SK-N-SH (cell line): ENCODE results near the gene RTN3. TPM values are rescaled to one million over a fixed set of nuclear protein-coding genes. Genes with fewer than 3 reads are reported as not detected.
"Not testable (repeated sequence)": the region's sequence is repeated elsewhere in the genome, so short reads cannot be mapped to it uniquely, and the experiment has no call there.

Experiments used
- CTCF ChIA-PET: fragments of 300-600, 350-600 bp; formaldehyde crosslinking; extraction: SDS; loops from one replicate; lab custom pipeline; 2021; lab: Yijun Ruan, JAX
- POLR2A ChIA-PET: fragments of 350-600 bp; sonication (Branson Sonifier 250); formaldehyde crosslinking; extraction: SDS; loops from one replicate; lab custom pipeline; 2020; ENCODE audit warnings: antibody characterized with exemption, inconsistent platforms; lab: Yijun Ruan, JAX
- DNase-seq: peaks from one replicate; pipeline ENCODE4 v3.0.0; 2012
- H2AFZ ChIP-seq: fragments of 200-600 bp; sonication (generic); 2 replicates; pipeline ENCODE4 v1.8.1; 2016; ENCODE audit warnings: antibody characterized with exemption, mild to moderate bottlenecking, low read depth
- H3F3A ChIP-seq: fragments of 200-600 bp; sonication (generic); replicated peaks from 2 replicates; pipeline ENCODE3; 2016; ENCODE audit warnings: antibody characterized with exemption, mild to moderate bottlenecking; ENCODE audit not compliant: insufficient read depth
- H3K27ac ChIP-seq, 2 experiments: fragments of 200-500 bp in 1 of 2; fragments of 200-600 bp in 1 of 2; sonication (Bioruptor generic) in 1 of 2; sonication (generic), shearing (Covaris generic) in 1 of 2; 2 replicates each; pipeline versions ENCODE4 v1.5.1 to v1.6.1; 2014 to 2016; ENCODE audit warnings: low read depth in 2 of 2, inconsistent platforms in 1 of 2, low read length in 1 of 2, mild to moderate bottlenecking in 1 of 2, mixed read lengths in 1 of 2
- H3K27me3 ChIP-seq: fragments of 200-600 bp; sonication (generic), shearing (Covaris generic); 2 replicates; pipeline ENCODE4 v1.6.1; 2016; ENCODE audit warnings: mixed run types; ENCODE audit not compliant: insufficient read depth
- H3K36me3 ChIP-seq, 2 experiments: fragments of 200-500 bp in 1 of 2; fragments of 200-600 bp in 1 of 2; sonication (Bioruptor generic) in 1 of 2; sonication (generic) in 1 of 2; replicated peaks in 1 of 2; 2 replicates each; pipeline versions ENCODE3 to v1.5.1; 2014 to 2016; ENCODE audit warnings: low read length in 1 of 2, mild to moderate bottlenecking in 1 of 2; ENCODE audit not compliant: insufficient read depth in 2 of 2, control insufficient read depth in 1 of 2
- H3K4me1 ChIP-seq, 2 experiments: fragments of 200-500 bp in 1 of 2; fragments of 200-600 bp in 1 of 2; sonication (Bioruptor generic) in 1 of 2; sonication (generic), shearing (Covaris generic) in 1 of 2; 2 replicates each; pipeline versions ENCODE4 v1.5.1 to v1.6.1; 2014 to 2016; ENCODE audit warnings: low read depth in 1 of 2, low read length in 1 of 2, mixed run types in 1 of 2; ENCODE audit not compliant: insufficient read depth in 2 of 2, control insufficient read depth in 1 of 2
- H3K4me2 ChIP-seq: fragments of 200-600 bp; sonication (generic), shearing (Covaris generic); 2 replicates; pipeline ENCODE4 v1.6.1; 2017; ENCODE audit warnings: mixed run types
- H3K4me3 ChIP-seq, 2 experiments: fragments of 200-500 bp in 1 of 2; fragments of 200-600 bp in 1 of 2; sonication (Bioruptor generic) in 1 of 2; sonication (generic), shearing (Covaris generic) in 1 of 2; 2 replicates each; pipeline versions ENCODE4 v1.5.1 to v1.8.1; 2014 to 2016; ENCODE audit warnings: low read depth in 2 of 2, inconsistent platforms in 1 of 2, low read length in 1 of 2, mild to moderate bottlenecking in 1 of 2, mixed read lengths in 1 of 2, moderate library complexity in 1 of 2
- H3K79me2 ChIP-seq: fragments of 200-600 bp; sonication (generic); 2 replicates; pipeline ENCODE4 v1.8.1; 2017; ENCODE audit warnings: mild to moderate bottlenecking; ENCODE audit not compliant: insufficient read depth
- H3K9ac ChIP-seq: fragments of 200-600 bp; sonication (generic); 2 replicates; pipeline ENCODE4 v1.6.1; 2017; ENCODE audit warnings: mixed run types
- H3K9me2 ChIP-seq: fragments of 200-600 bp; sonication (generic); 2 replicates; pipeline ENCODE4 v1.6.1; 2017; ENCODE audit warnings: mixed run types
- H3K9me3 ChIP-seq: fragments of 200-600 bp; sonication (generic); 2 replicates; pipeline ENCODE4 v1.6.1; 2017; ENCODE audit warnings: mixed run types, mild to moderate bottlenecking, moderate library complexity
- H4K20me1 ChIP-seq: fragments of 200-600 bp; sonication (generic); 2 replicates; pipeline ENCODE4 v1.6.1; 2017; ENCODE audit warnings: mild to moderate bottlenecking, mixed run types; ENCODE audit not compliant: insufficient read depth
- CTCF ChIP-seq: fragments of 200-600 bp; sonication (generic); IDR thresholded peaks from 2 replicates; pipeline ENCODE4 v1.6.1; 2017; ENCODE audit warnings: antibody characterized with exemption, mild to moderate bottlenecking, moderate library complexity
- ELF1 ChIP-seq: IDR thresholded peaks from 2 replicates; pipeline ENCODE4 v1.4.0; 2012
- EP300 ChIP-seq, 2 experiments: IDR thresholded peaks; 2 replicates each; pipeline versions ENCODE4 v1.4.0 to v1.6.1; 2012; ENCODE audit warnings: borderline replicate concordance in 1 of 2, low read depth in 1 of 2, low read length in 1 of 2
- FOSL2 ChIP-seq: IDR thresholded peaks from 2 replicates; pipeline ENCODE4 v1.4.0; 2012; ENCODE audit warnings: low read depth, mild to moderate bottlenecking, moderate library complexity, borderline replicate concordance
- IRF3 ChIP-seq: fragments of 150-350 bp; IDR thresholded peaks from 2 replicates; pipeline ENCODE4 v1.6.1; 2016; ENCODE audit warnings: mild to moderate bottlenecking, low read depth, low read length
- MAX ChIP-seq: IDR thresholded peaks from 2 replicates; pipeline ENCODE4 v1.4.0; 2012; ENCODE audit warnings: low read depth
- NRF1 ChIP-seq: IDR thresholded peaks from 2 replicates; pipeline ENCODE4 v1.6.1; 2012; ENCODE audit warnings: low read depth, mild to moderate bottlenecking, low read length
- RAD21 ChIP-seq: IDR thresholded peaks from 2 replicates; pipeline ENCODE4 v1.6.1; 2012; ENCODE audit warnings: mild to moderate bottlenecking, low read length
- REST ChIP-seq: IDR thresholded peaks from 2 replicates; pipeline ENCODE4 v1.6.1; 2012; ENCODE audit warnings: mild to moderate bottlenecking, low read depth, low read length, moderate library complexity
- RFX5 ChIP-seq: IDR thresholded peaks from 2 replicates; pipeline ENCODE4 v1.6.1; 2012; ENCODE audit warnings: mild to moderate bottlenecking, improper control_type of control experiment, low read length
- SMC3 ChIP-seq: IDR thresholded peaks from 2 replicates; pipeline ENCODE4 v1.6.1; 2012; ENCODE audit warnings: low read depth, low read length, improper control_type of control experiment
- YY1 ChIP-seq: IDR thresholded peaks from 2 replicates; pipeline ENCODE4 v1.4.0; 2012; ENCODE audit warnings: low read depth, mild to moderate bottlenecking
- WGBS: methylation state at CpG from one replicate; pipeline ENCODE4 v1.1.6; 2017; ENCODE audit warnings: low lambda C conversion rate; 5-methylcytosine and 5-hydroxymethylcytosine counted together
- polyA plus RNA-seq, 3 experiments: library from polyadenylated mRNA; depleted of rRNA; stranded (reverse); fragments of >200 nt; gene quantifications; 2 replicates each; pipeline ENCODE4 v1.2.3, GENCODE V29; 2012

RTN3 gene
- polyA plus RNA-seq, 1 of the 3 experiments (the other 2 are of a cell fraction), result 52.7 TPM

GRCh38 chr11:63681321-63682065, at the start of gene RTN3 (continued):
- TF ChIP-seq REST (no peak), NRF1 (peak; percentile 95), EP300 (IDR thresholded peaks at IDR 0.05; ENCODE audit: borderline replicate concordance in 1 of 2, low read depth in 1 of 2, low read length in 1 of 2) (no peak), ELF1 (no peak), YY1 (peak; percentile 70; the same call in 1 of the 2 replicates), MAX (peak; percentile 80), RFX5 (no peak), IRF3 (no peak)

- Histone ChIP-seq H3K79me2 (0 out of 2 replicates have a peak, but pooled peaks cover 7% of the 10 kb centered on the region), H3K9ac (no peak overlapping the region), H3K9me3 (no peaks in the 10 kb centered on the region)
- peak; percentile 67 for DNase-seq
- TF ChIP-seq RAD21 (peak; percentile 91), CTCF (peak; percentile 88), FOSL2 (no peak), SMC3 (peak; percentile 91)
- TF ChIP-seq, all 33 proteins: peak for 3
- CTCF ChIA-PET, result interaction anchor here (0.6 to 9.8 kb wide), 39 partner anchors 8 to 310 kb away, joined by 3 to 146 read pairs (median 4); no protein-coding TSS in a partner anchor
- Histone ChIP-seq H3K36me3 (peaks cover 29 to 65% of the 10 kb centered on the region in 2 experiments), H3K9me2 (no peaks in the 10 kb centered on the region), H3F3A (no peaks in the 10 kb centered on the region), H3K4me2 (no peak overlapping the region), H3K27ac (no peak overlapping the region), H3K4me3 (no peak overlapping the region; a peak in 1 of 4 replicates), H4K20me1 (no peaks in the 10 kb centered on the region; the same call in 1 of the 2 replicates), H3K4me1 (no peaks in the 10 kb centered on the region), H2AFZ (no peak overlapping the region), H3K27me3 (no peaks in the 10 kb centered on the region)
- 78% methylated on average over 10 of the region's 10 CpGs for WGBS
- POLR2A ChIA-PET, result interaction anchor here (1.0 kb wide), 1 partner anchor 13 kb away, joined by 4 read pairs; no protein-coding TSS in a partner anchor
These were observed 45.4 kb upstream of the RTN3 start for GRCh38 chr11:63635762-63636465.

- H3K4me1 ChIP-seq, H4K20me1 ChIP-seq, H3K27ac ChIP-seq, H3K4me3 ChIP-seq, H3K9me2 ChIP-seq, POLR2A ChIA-PET, H3F3A ChIP-seq, H3K79me2 ChIP-seq, H3K9ac ChIP-seq, H3K4me2 ChIP-seq, DNase-seq, H3K27me3 ChIP-seq, H2AFZ ChIP-seq, H3K9me3 ChIP-seq: not testable (repeated sequence)
- CTCF ChIA-PET, result interaction anchor here (0.5 to 9.8 kb wide), 31 partner anchors 10 to 732 kb away, joined by 3 to 146 read pairs (median 4); partner anchors contain the start of genes ATL3, PLAAT2, PLAAT3 and RTN3
- WGBS, result 93% methylated on average over 8 of the region's 8 CpGs
- H3K36me3 ChIP-seq, result peaks cover 35 to 64% of the 10 kb centered on the region in 2 experiments
These were observed 42.9 kb upstream of the RTN3 start for GRCh38 chr11:63638436-63638835.
